H1 (cell line): ENCODE data around the gene CGNL1. TPM values are rescaled to one million over a fixed set of nuclear protein-coding genes. Genes with fewer than 3 reads are reported as not detected.

Experiments used
- CTCF ChIA-PET: fragments of 300-600 bp; sonication (Branson Sonifier 250); formaldehyde crosslinking; loops from one replicate; lab custom pipeline; 2021; ENCODE audit not compliant: partially characterized antibody; lab: Charles Lee
- POLR2A ChIA-PET: fragments of 300-600 bp; sonication (Branson Sonifier 250); formaldehyde crosslinking; loops from one replicate; lab custom pipeline; 2021; ENCODE audit warnings: inconsistent platforms; ENCODE audit not compliant: partially characterized antibody; lab: Charles Lee
- DNase-seq, 2 experiments: peaks; one replicate each; pipeline versions ENCODE4 v3.0.0 to v3.0.0-alpha.2; 2010 to 2022; ENCODE audit warnings: low spot score in 2 of 2, low read depth in 1 of 2, mixed read lengths in 1 of 2
- FAIRE-seq: peaks from 2 replicates; lab custom pipeline; 2011; peaks lifted over from hg19 to GRCh38; lab: Jason Lieb, UNC
- H2AFZ ChIP-seq: 2 replicates; pipeline ENCODE4 v1.8.1; 2012; ENCODE audit warnings: low read length, inconsistent platforms
- H2AK5ac ChIP-seq: 2 replicates; pipeline ENCODE4 v1.6.1; 2013; ENCODE audit warnings: low read depth, low read length
- H2BK120ac ChIP-seq: replicated peaks from 2 replicates; pipeline ENCODE3; 2013; ENCODE audit warnings: low read depth, low read length, inconsistent platforms
- H2BK12ac ChIP-seq: 2 replicates; pipeline ENCODE4 v1.6.1; 2013; ENCODE audit warnings: low read depth, low read length
- H2BK15ac ChIP-seq: 2 replicates; pipeline ENCODE4 v1.6.1; 2013; ENCODE audit warnings: low read length
- H2BK20ac ChIP-seq: 2 replicates; pipeline ENCODE4 v1.6.1; 2013; ENCODE audit warnings: low read length
- H2BK5ac ChIP-seq: 2 replicates; pipeline ENCODE4 v1.6.1; 2013; ENCODE audit warnings: low read depth, low read length
- H3K14ac ChIP-seq: 2 replicates; pipeline ENCODE4 v1.6.1; 2013; ENCODE audit warnings: inconsistent platforms; ENCODE audit not compliant: insufficient read length
- H3K18ac ChIP-seq: 2 replicates; pipeline ENCODE4 v1.6.1; 2013; ENCODE audit warnings: low read length; ENCODE audit errors: extremely low read depth
- H3K23ac ChIP-seq: 2 replicates; pipeline ENCODE4 v1.6.1; 2013; ENCODE audit warnings: inconsistent platforms; ENCODE audit not compliant: insufficient read length
- H3K23me2 ChIP-seq: 2 replicates; pipeline ENCODE4 v1.6.1; 2013; ENCODE audit warnings: low read depth, low read length
- H3K27ac ChIP-seq: 2 replicates; pipeline ENCODE4 v1.6.1; 2011; ENCODE audit warnings: low read depth, low read length, inconsistent platforms
- H3K27me3 ChIP-seq, 4 experiments: replicated peaks in 1 of 4; 1 replicate in 1 of 4; 2 replicates in 3 of 4; pipeline versions ENCODE4 v1.6.1 to v1.8.1; 2011 to 2013; ENCODE audit warnings: low read length in 3 of 4, mild to moderate bottlenecking in 3 of 4, inconsistent platforms in 2 of 4, mixed read lengths in 2 of 4, moderate library complexity in 1 of 4; ENCODE audit not compliant: control insufficient read depth in 3 of 4, insufficient read depth in 3 of 4; ENCODE audit errors: extremely low read depth in 1 of 4
- H3K36me3 ChIP-seq, 4 experiments: 2 replicates each; pipeline versions ENCODE4 v1.6.1 to v1.8.1; 2011 to 2013; ENCODE audit warnings: mild to moderate bottlenecking in 4 of 4, low read length in 3 of 4, moderate library complexity in 2 of 4, control low read depth in 1 of 4, inconsistent platforms in 1 of 4; ENCODE audit not compliant: insufficient read depth in 4 of 4, control insufficient read depth in 2 of 4
- H3K4ac ChIP-seq: replicated peaks from 2 replicates; pipeline ENCODE3; 2013; ENCODE audit warnings: low read length, low read depth, mixed read lengths, inconsistent platforms; ENCODE audit not compliant: insufficient read length
- H3K4me1 ChIP-seq, 4 experiments: replicated peaks in 1 of 4; 1 replicate in 1 of 4; 2 replicates in 3 of 4; pipeline versions ENCODE4 v1.6.1 to v1.8.1; 2011 to 2013; ENCODE audit warnings: low read length in 3 of 4, inconsistent platforms in 2 of 4, mixed read lengths in 1 of 4; ENCODE audit not compliant: insufficient read depth in 4 of 4, control insufficient read depth in 3 of 4
- H3K4me2 ChIP-seq, 2 experiments: 2 replicates each; pipeline versions ENCODE4 v1.6.1 to v1.8.1; 2011 to 2013; ENCODE audit warnings: low read depth in 2 of 2, low read length in 2 of 2, control low read depth in 1 of 2, inconsistent platforms in 1 of 2, mild to moderate bottlenecking in 1 of 2; ENCODE audit not compliant: insufficient read depth in 1 of 2
- H3K4me3 ChIP-seq, 4 experiments: fragments of 200-600, 300-600 bp in 1 of 4; sonication (generic), shearing (Covaris generic), sonication (Bioruptor Twin) in 1 of 4; 2 replicates each; pipeline versions ENCODE4 v1.5.1 to v1.8.1; 2011 to 2016; ENCODE audit warnings: low read length in 4 of 4, low read depth in 3 of 4, control low read depth in 2 of 4, inconsistent platforms in 2 of 4, mild to moderate bottlenecking in 2 of 4, mixed read lengths in 1 of 4, moderate library complexity in 1 of 4; ENCODE audit not compliant: insufficient read depth in 2 of 4; ENCODE audit errors: extremely low read depth in 1 of 4
- H3K56ac ChIP-seq: replicated peaks from 2 replicates; pipeline ENCODE3; 2013; ENCODE audit warnings: low read depth, mild to moderate bottlenecking, mixed read lengths, low read length, inconsistent platforms; ENCODE audit not compliant: insufficient read length
- H3K79me1 ChIP-seq: 2 replicates; pipeline ENCODE4 v1.6.1; 2013; ENCODE audit warnings: low read depth, low read length, control low read depth
- H3K79me2 ChIP-seq, 2 experiments: 2 replicates each; pipeline versions ENCODE4 v1.6.1 to v1.8.1; 2012 to 2013; ENCODE audit warnings: low read length in 2 of 2, mild to moderate bottlenecking in 2 of 2, inconsistent platforms in 1 of 2; ENCODE audit not compliant: insufficient read depth in 2 of 2, control insufficient read depth in 1 of 2
- H3K9ac ChIP-seq, 4 experiments: replicated peaks in 1 of 4; 1 replicate in 1 of 4; 2 replicates in 3 of 4; pipeline versions ENCODE4 v1.6.1 to v1.8.1; 2011 to 2013; ENCODE audit warnings: low read depth in 3 of 4, low read length in 3 of 4, control low read depth in 2 of 4, mild to moderate bottlenecking in 2 of 4, moderate library complexity in 2 of 4, inconsistent platforms in 1 of 4; ENCODE audit errors: extremely low read depth in 1 of 4
- H3K9me3 ChIP-seq, 2 experiments: 2 replicates each; pipeline versions ENCODE4 v1.6.1 to v1.8.1; 2012 to 2013; ENCODE audit warnings: mild to moderate bottlenecking in 2 of 2, moderate library complexity in 2 of 2, control low read depth in 1 of 2, inconsistent platforms in 1 of 2, low read depth in 1 of 2, low read length in 1 of 2, mixed read lengths in 1 of 2; ENCODE audit not compliant: insufficient read depth in 2 of 2
- H4K20me1 ChIP-seq, 2 experiments: replicated peaks in 1 of 2; 2 replicates each; pipeline versions ENCODE3 to v1.8.1; 2011 to 2013; ENCODE audit warnings: inconsistent platforms in 2 of 2, low read length in 2 of 2, mild to moderate bottlenecking in 1 of 2; ENCODE audit not compliant: insufficient read depth in 2 of 2, control insufficient read depth in 1 of 2
- H4K5ac ChIP-seq: 2 replicates; pipeline ENCODE4 v1.6.1; 2013; ENCODE audit warnings: low read length, low read depth, mixed read lengths, inconsistent platforms; ENCODE audit not compliant: insufficient read length
- H4K8ac ChIP-seq: 2 replicates; pipeline ENCODE4 v1.8.0; 2013; ENCODE audit warnings: mild to moderate bottlenecking, moderate library complexity, low read length, inconsistent platforms; ENCODE audit not compliant: insufficient read depth; ENCODE audit errors: extremely low read depth
- H4K91ac ChIP-seq: replicated peaks from 2 replicates; pipeline ENCODE3; 2013; ENCODE audit warnings: low read length, mixed read lengths, inconsistent platforms; ENCODE audit not compliant: insufficient read length
- CHD2 ChIP-seq: IDR thresholded peaks from 2 replicates; pipeline ENCODE4 v1.6.1; 2012; ENCODE audit warnings: low read length, improper control_type of control experiment
- EZH2 ChIP-seq: fragments of 200-600 bp; sonication (generic); IDR thresholded peaks from 2 replicates; pipeline ENCODE4 v1.7.1; 2012; ENCODE audit warnings: low read depth, mild to moderate bottlenecking, moderate library complexity, low read length, inconsistent platforms; ENCODE audit not compliant: severe bottlenecking
- HDAC6 ChIP-seq: IDR thresholded peaks from one replicate; pipeline ENCODE4 v1.7.1; 2012; ENCODE audit warnings: low read depth, mild to moderate bottlenecking, inconsistent platforms, low read length, moderate library complexity
- KDM5A ChIP-seq: fragments of 200-600 bp; IDR thresholded peaks from 2 replicates; pipeline ENCODE4 v1.7.1; 2012; ENCODE audit warnings: mild to moderate bottlenecking, low read length, inconsistent platforms, mixed read lengths
- NRF1 ChIP-seq: IDR thresholded peaks from 2 replicates; pipeline ENCODE4 v1.6.1; 2011; ENCODE audit warnings: mild to moderate bottlenecking, low read depth, low read length, improper control_type of control experiment
- POLR2A ChIP-seq, 2 experiments: IDR thresholded peaks; 1 replicate in 1 of 2; 2 replicates in 1 of 2; pipeline ENCODE4 v1.6.1; 2011; ENCODE audit warnings: low read depth in 2 of 2, low read length in 2 of 2, mild to moderate bottlenecking in 2 of 2; ENCODE audit errors: control extremely low read depth in 1 of 2
- RFX5 ChIP-seq: IDR thresholded peaks from 2 replicates; pipeline ENCODE4 v1.6.1; 2011; ENCODE audit warnings: low read depth, low read length, improper control_type of control experiment, borderline replicate concordance
- SP1 ChIP-seq: IDR thresholded peaks from 2 replicates; pipeline ENCODE4 v1.6.1; 2011; ENCODE audit warnings: low read depth, low read length
- SP2 ChIP-seq: IDR thresholded peaks from 2 replicates; pipeline ENCODE4 v1.6.1; 2012; ENCODE audit warnings: mild to moderate bottlenecking, low read length, inconsistent platforms
- WGBS, 2 experiments: shearing (Covaris generic) in 1 of 2; methylation state at CpG; one replicate each; pipeline versions ENCODE4 v1.1.6 to v1.1.7; 2013 to 2015; ENCODE audit warnings: low lambda C conversion rate in 2 of 2, mixed read lengths in 2 of 2, inconsistent platforms in 1 of 2, low coverage in 1 of 2, missing lambda C conversion rate in 1 of 2; ENCODE audit not compliant: insufficient replicate concordance in 2 of 2, insufficient coverage in 1 of 2, insufficient read length in 1 of 2; ENCODE audit errors: extremely low coverage in 1 of 2, missing lambda C conversion rate in 1 of 2; 5-methylcytosine and 5-hydroxymethylcytosine counted together
- polyA plus RNA-seq, 7 experiments: library from polyadenylated mRNA; depleted of rRNA in 3 of 7; stranded (reverse) in 5 of 7; unstranded in 2 of 7; fragments of >200 nt in 5 of 7; fragments of 200-250 nt in 2 of 7; gene quantifications; 1 replicate in 5 of 7; 2 replicates in 1 of 7; 4 replicates in 1 of 7; pipeline versions ENCODE4 v1.2.1 to v1.2.3, GENCODE V29; 2011 to 2013; ENCODE audit warnings: missing spikeins in 2 of 7, mixed read lengths in 2 of 7
- total RNA-seq: library from RNA; stranded (reverse); fragmentation: NEBNext Ultra II Directional; extraction: Animal tissue kit (Norgen Biotek cat#: 25700); gene quantifications from 2 replicates; pipeline ENCODE4 v1.2.1, GENCODE V29; 2021
- TF ChIP-seq, protein P1 (sequence below): IDR thresholded peaks from 2 replicates; pipeline ENCODE4 v1.6.1; 2011; ENCODE audit warnings: low read length, improper control_type of control experiment
- TF ChIP-seq, protein P2 (sequence below): IDR thresholded peaks from 2 replicates; pipeline ENCODE4 v1.6.1; 2012; ENCODE audit warnings: inconsistent platforms

Gene CGNL1
- total and polyA plus RNA-seq, 2 of the 8 experiments (the other 6 are each of a cell fraction or from before 2014, with no cell fraction given): 21.8 to 75.6 TPM

DNA sequence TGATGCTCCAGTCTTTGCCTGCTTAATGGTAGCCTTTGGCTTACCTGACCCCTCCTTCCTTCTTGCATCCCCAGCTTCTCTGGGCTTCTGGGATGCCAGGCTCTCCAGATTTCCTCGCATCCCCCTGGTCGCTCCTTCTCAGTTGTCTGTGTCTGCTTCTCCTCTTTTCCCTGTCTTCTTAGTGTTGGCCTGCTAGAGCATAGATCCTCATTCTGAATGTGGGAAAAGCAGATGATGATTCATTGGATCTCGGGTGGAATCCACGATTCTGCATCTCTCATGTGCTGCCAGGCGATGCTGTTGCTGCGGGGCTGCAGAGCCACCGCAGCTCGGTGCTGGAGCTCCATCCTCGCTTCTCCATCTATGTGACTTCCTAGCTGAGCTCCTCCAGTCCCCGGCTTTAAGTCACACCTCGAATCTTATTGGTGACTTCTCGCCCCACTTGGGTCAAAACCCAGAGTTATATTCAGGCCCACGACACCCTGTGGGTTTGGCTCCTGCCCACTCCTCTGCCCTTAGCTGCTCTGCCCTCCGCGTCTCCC, 47.4 kb downstream of the CGNL1 start:
- no peaks in the 10 kb centered on the region for H3K23me2 ChIP-seq
- no peak overlapping the region for H3K4me2 ChIP-seq
- no peak overlapping the region for H3K56ac ChIP-seq
- DNase-seq (peak in 1 of 2 experiments; percentile 39), FAIRE-seq (no peak)
- H4K20me1 ChIP-seq: peaks cover 0 to 7% of the 10 kb centered on the region in 2 experiments
- H3K79me2 ChIP-seq: peaks cover 0 to 79% of the 10 kb centered on the region in 2 experiments; a peak in 2 of 4 replicates
- WGBS, 2 experiments: 92% methylated on average over 15 of the region's 15 CpGs; no CpG with 5 or more reads in 1 of the 2 experiments
- H3K4me3 ChIP-seq: no peak overlapping the region
- ChIA-PET CTCF (interaction anchor here (0.9 to 1.4 kb wide), 4 partner anchors 8 to 19 kb away, joined by 3 read pairs; no protein-coding TSS in a partner anchor), POLR2A (interaction anchor here (1.2 to 2.0 kb wide), 2 partner anchors 14 to 38 kb away, joined by 3 to 6 read pairs; no protein-coding TSS in a partner anchor)
- no peak overlapping the region for H3K18ac ChIP-seq
- H3K23ac ChIP-seq: no peak overlapping the region
- H2AK5ac ChIP-seq: peak overlapping the region; percentile 28; the same call in 1 of the 2 replicates
- H2BK12ac ChIP-seq: no peak overlapping the region
- H4K8ac ChIP-seq: no peak overlapping the region
- H3K9ac ChIP-seq: no peak overlapping the region
- H4K91ac ChIP-seq: peak overlapping the region; percentile 28
- no peak overlapping the region for H2BK120ac ChIP-seq
- H4K5ac ChIP-seq: no peak overlapping the region
- H3K9me3 ChIP-seq: no peaks in the 10 kb centered on the region
- H3K79me1 ChIP-seq: peaks cover 13% of the 10 kb centered on the region
- no peak overlapping the region for H3K4ac ChIP-seq
- no peak overlapping the region for H3K27ac ChIP-seq
- no peak overlapping the region for H2BK5ac ChIP-seq
- peaks cover 0 to 4% (median 0%) of the 10 kb centered on the region in 4 experiments; a peak in 2 of 8 replicates for H3K36me3 ChIP-seq
- peak overlapping the region; percentile 62; the same call in 1 of the 2 replicates for H2BK20ac ChIP-seq
- H2BK15ac ChIP-seq: no peak overlapping the region
- no peaks in the 10 kb centered on the region for H3K27me3 ChIP-seq
- H3K14ac ChIP-seq: no peak overlapping the region
- peaks cover 5 to 26% (median 10%) of the 10 kb centered on the region in 4 experiments for H3K4me1 ChIP-seq
- no peak overlapping the region for H2AFZ ChIP-seq
- TF ChIP-seq, protein P1, sequence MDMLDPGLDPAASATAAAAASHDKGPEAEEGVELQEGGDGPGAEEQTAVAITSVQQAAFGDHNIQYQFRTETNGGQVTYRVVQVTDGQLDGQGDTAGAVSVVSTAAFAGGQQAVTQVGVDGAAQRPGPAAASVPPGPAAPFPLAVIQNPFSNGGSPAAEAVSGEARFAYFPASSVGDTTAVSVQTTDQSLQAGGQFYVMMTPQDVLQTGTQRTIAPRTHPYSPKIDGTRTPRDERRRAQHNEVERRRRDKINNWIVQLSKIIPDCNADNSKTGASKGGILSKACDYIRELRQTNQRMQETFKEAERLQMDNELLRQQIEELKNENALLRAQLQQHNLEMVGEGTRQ: no peak
- TF ChIP-seq SP1: no peak
- TF ChIP-seq HDAC6: no peak
- no peak for TF ChIP-seq KDM5A
- no peak for TF ChIP-seq EZH2
- no peak for TF ChIP-seq SP2
- TF ChIP-seq RFX5: no peak
- TF ChIP-seq, protein P2, sequence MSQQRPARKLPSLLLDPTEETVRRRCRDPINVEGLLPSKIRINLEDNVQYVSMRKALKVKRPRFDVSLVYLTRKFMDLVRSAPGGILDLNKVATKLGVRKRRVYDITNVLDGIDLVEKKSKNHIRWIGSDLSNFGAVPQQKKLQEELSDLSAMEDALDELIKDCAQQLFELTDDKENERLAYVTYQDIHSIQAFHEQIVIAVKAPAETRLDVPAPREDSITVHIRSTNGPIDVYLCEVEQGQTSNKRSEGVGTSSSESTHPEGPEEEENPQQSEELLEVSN: no peak
- no peak for TF ChIP-seq POLR2A (IDR thresholded peaks at IDR 0.05; ENCODE audit: control extremely low read depth in 1 of 2, low read depth in 2 of 2, low read length in 2 of 2)
- no peak for TF ChIP-seq CHD2
- no peak for TF ChIP-seq NRF1
